ENCODE results near the gene TMPRSS12. TPM values are rescaled to one million over a fixed set of nuclear protein-coding genes. Genes with fewer than 3 reads are reported as not detected.
"Not testable (repeated sequence)": the region's sequence is repeated elsewhere in the genome, so short reads cannot be mapped to it uniquely, and the experiment has no call there.

TMPRSS12 gene
- total RNA-seq, 2 donors from 2014 or later: not detected

GRCh38 chr12:50841716-50842531, 802 bp upstream of the TMPRSS12 start:
- ATAC-seq: peak; percentile 10
- TF ChIP-seq, protein P1, sequence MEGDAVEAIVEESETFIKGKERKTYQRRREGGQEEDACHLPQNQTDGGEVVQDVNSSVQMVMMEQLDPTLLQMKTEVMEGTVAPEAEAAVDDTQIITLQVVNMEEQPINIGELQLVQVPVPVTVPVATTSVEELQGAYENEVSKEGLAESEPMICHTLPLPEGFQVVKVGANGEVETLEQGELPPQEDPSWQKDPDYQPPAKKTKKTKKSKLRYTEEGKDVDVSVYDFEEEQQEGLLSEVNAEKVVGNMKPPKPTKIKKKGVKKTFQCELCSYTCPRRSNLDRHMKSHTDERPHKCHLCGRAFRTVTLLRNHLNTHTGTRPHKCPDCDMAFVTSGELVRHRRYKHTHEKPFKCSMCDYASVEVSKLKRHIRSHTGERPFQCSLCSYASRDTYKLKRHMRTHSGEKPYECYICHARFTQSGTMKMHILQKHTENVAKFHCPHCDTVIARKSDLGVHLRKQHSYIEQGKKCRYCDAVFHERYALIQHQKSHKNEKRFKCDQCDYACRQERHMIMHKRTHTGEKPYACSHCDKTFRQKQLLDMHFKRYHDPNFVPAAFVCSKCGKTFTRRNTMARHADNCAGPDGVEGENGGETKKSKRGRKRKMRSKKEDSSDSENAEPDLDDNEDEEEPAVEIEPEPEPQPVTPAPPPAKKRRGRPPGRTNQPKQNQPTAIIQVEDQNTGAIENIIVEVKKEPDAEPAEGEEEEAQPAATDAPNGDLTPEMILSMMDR (IDR thresholded peaks at IDR 0.05): no peak
- Histone ChIP-seq H3K4me3 (no peak overlapping the region), H3K27me3 (no peaks in the 10 kb centered on the region), H3K4me1 (no peaks in the 10 kb centered on the region), H3K36me3 (replicated peaks in 1 of 2; ENCODE audit: insufficient read depth in 1 of 2, low read depth in 2 of 2) (no peaks in the 10 kb centered on the region), H3K27ac (peak overlapping the region in 1 of 4 donors; percentile 67), H3K9me3 (no peaks in the 10 kb centered on the region)
- DNase-seq: no peak
- WGBS, 2 donors: 45 to 46% methylated on average over 7 of the region's 7 CpGs
- intact Hi-C loops (cut with DNase I): no loop called here

GRCh38 chr12:50845021-50845647, 2.4 kb downstream of the TMPRSS12 start:
- TF ChIP-seq, protein P1 (IDR thresholded peaks at IDR 0.05): no peak
- no peak for TF ChIP-seq POLR2A (IDR thresholded peaks at IDR 0.05)
- ATAC-seq: no peak
- DNase-seq: no peak
- H3K9me3 ChIP-seq: no peaks in the 10 kb centered on the region
- no peak overlapping the region for H3K27ac ChIP-seq
- H3K4me3 ChIP-seq: no peak overlapping the region
- H3K4me1 ChIP-seq: no peaks in the 10 kb centered on the region
- no peaks in the 10 kb centered on the region for H3K36me3 ChIP-seq (replicated peaks in 1 of 2; ENCODE audit: insufficient read depth in 1 of 2, low read depth in 2 of 2)
- H3K27me3 ChIP-seq: no peaks in the 10 kb centered on the region
- intact Hi-C loops (cut with DNase I): no loop called here

GRCh38 chr12:50848963-50849362, 6.2 kb downstream of the TMPRSS12 start:
- H3K27ac ChIP-seq: no peak overlapping the region
- intact Hi-C loops (cut with DNase I): no loop called here
- H3K9me3 ChIP-seq: no peaks in the 10 kb centered on the region
- no peaks in the 10 kb centered on the region for H3K36me3 ChIP-seq (replicated peaks in 1 of 2; ENCODE audit: insufficient read depth in 1 of 2, low read depth in 2 of 2)
- H3K4me1 ChIP-seq: no peaks in the 10 kb centered on the region
- H3K27me3 ChIP-seq: no peaks in the 10 kb centered on the region
- DNase-seq (no peak), ATAC-seq (no peak)
- 76 to 92% methylated on average over 2 of the region's 2 CpGs for WGBS, 2 donors
- TF ChIP-seq, protein P1 (IDR thresholded peaks at IDR 0.05): no peak
- no peak for TF ChIP-seq POLR2A (IDR thresholded peaks at IDR 0.05)
- H3K4me3 ChIP-seq: no peak overlapping the region

GRCh38 chr12:50855218-50855617, 12.5 kb downstream of the TMPRSS12 start:
- H3K4me1 ChIP-seq; H3K9me3 ChIP-seq; H3K4me3 ChIP-seq; H3K36me3 ChIP-seq (replicated peaks in 1 of 2; ENCODE audit: insufficient read depth in 1 of 2, low read depth in 2 of 2); H3K27ac ChIP-seq; ATAC-seq; DNase-seq; intact Hi-C loops (cut with DNase I); H3K27me3 ChIP-seq: not testable (repeated sequence)
- WGBS, 2 donors: 100% methylated on average over 1 of the region's 1 CpG

- H3K9me3 ChIP-seq; H3K36me3 ChIP-seq (replicated peaks in 1 of 2; ENCODE audit: insufficient read depth in 1 of 2, low read depth in 2 of 2); intact Hi-C loops (cut with DNase I); H3K4me3 ChIP-seq; H3K4me1 ChIP-seq; ATAC-seq; DNase-seq; H3K27ac ChIP-seq; H3K27me3 ChIP-seq: not testable (repeated sequence)
- WGBS, 2 donors: 71 to 74% methylated on average over 2 of the region's 2 CpGs
These were observed 13.0 kb downstream of the TMPRSS12 start for GRCh38 chr12:50855679-50856078.
